ENCODE measurements around the gene SYT5.

SYT5 gene

GRCh38 chr19:55179606-55180484 is at the start of gene SYT5:
Gene SYT5, minus strand, starts transcription at chr19:55180289. Its CDS starts 1,248 bp downstream, at chr19:55179041.
- Histone ChIP-seq H3K27ac (peak within 1 kb of the TSS in 9 of 11 experiments; percentile 11 to 77 (median 55); a peak in 13 of 22 replicates), H3K4me2 (peak within 1 kb of the TSS; percentile 96 to 100 (median 98)), H4K20me1 (peaks cover 0 to 28% (median 9%) of the 10 kb centered on the region in 11 experiments; a peak in 18 of 22 replicates), H3K4me3 (peak within 1 kb of the TSS; percentile 43 to 69 (median 58)), H3K4me1 (peaks cover 18 to 34% (median 31%) of the 10 kb centered on the region in 10 experiments), H3K9ac (peak within 1 kb of the TSS in 9 of 11 experiments; percentile 24 to 73 (median 60); a peak in 13 of 22 replicates), H3K27me3 (peaks cover 11 to 35% (median 22%) of the 10 kb centered on the region in 11 experiments), H3K9me3 (replicated peaks in 1 of 11) (peaks cover 0 to 12% (median 0%) of the 10 kb centered on the region in 11 experiments; a peak in 4 of 22 replicates), H3K36me3 (no peaks in the 10 kb centered on the region)
- no peak for TF ChIP-seq Cebpa-rat (IDR thresholded peaks at IDR 0.05)

- H3K27ac ChIP-seq, result no peak overlapping the region
- peaks cover 77 to 98% (median 94%) of the 10 kb centered on the region in 11 experiments; a peak in 21 of 22 replicates for H4K20me1 ChIP-seq
- no peak for TF ChIP-seq Cebpa-rat (IDR thresholded peaks at IDR 0.05)
- no peaks in the 10 kb centered on the region for H3K27me3 ChIP-seq
- H3K9ac ChIP-seq, result no peak overlapping the region
- H3K4me3 ChIP-seq, result no peak overlapping the region
- peaks cover 0 to 13% (median 0%) of the 10 kb centered on the region in 10 experiments; a peak in 4 of 20 replicates for H3K4me1 ChIP-seq
- peaks cover 86 to 97% (median 94%) of the 10 kb centered on the region in 11 experiments for H3K36me3 ChIP-seq
- no peaks in the 10 kb centered on the region for H3K9me3 ChIP-seq (replicated peaks in 1 of 11)
- no peak overlapping the region for H3K4me2 ChIP-seq
Measured at GRCh38 chr19:55229789-55230182, 49.7 kb upstream of the SYT5 start.

GRCh38 chr19:55229145-55229788 is 49.2 kb upstream of the SYT5 start:
- H3K27ac ChIP-seq, result no peak overlapping the region
- peaks cover 81 to 94% (median 91%) of the 10 kb centered on the region in 11 experiments for H3K36me3 ChIP-seq
- H3K9me3 ChIP-seq (replicated peaks in 1 of 11), result no peaks in the 10 kb centered on the region
- H3K9ac ChIP-seq, result no peak overlapping the region
- H3K4me3 ChIP-seq, result no peak overlapping the region
- H3K27me3 ChIP-seq, result no peaks in the 10 kb centered on the region
- H3K4me1 ChIP-seq, result peaks cover 0 to 13% (median 0%) of the 10 kb centered on the region in 10 experiments; a peak in 4 of 20 replicates
- peaks cover 71 to 98% (median 89%) of the 10 kb centered on the region in 11 experiments; a peak in 21 of 22 replicates for H4K20me1 ChIP-seq
- no peak overlapping the region for H3K4me2 ChIP-seq
- TF ChIP-seq Cebpa-rat (IDR thresholded peaks at IDR 0.05), result no peak

GRCh38 chr19:55228403-55229031 is 48.4 kb upstream of the SYT5 start, which contains the start of gene TMEM86B:
Gene TMEM86B, minus strand, starts transcription at chr19:55228763. Its CDS starts 22 bp downstream, at chr19:55228741.
- H3K36me3 ChIP-seq, result peaks cover 79 to 94% (median 89%) of the 10 kb centered on the region in 11 experiments
- H3K9ac ChIP-seq, result no peak within 1 kb of the TSS
- H3K27ac ChIP-seq, result no peak within 1 kb of the TSS
- H3K4me1 ChIP-seq, result peaks cover 0 to 13% (median 0%) of the 10 kb centered on the region in 10 experiments; a peak in 4 of 20 replicates
- no peaks in the 10 kb centered on the region for H3K27me3 ChIP-seq
- H3K9me3 ChIP-seq (replicated peaks in 1 of 11), result no peaks in the 10 kb centered on the region
- H3K4me2 ChIP-seq, result no peak within 1 kb of the TSS
- H4K20me1 ChIP-seq, result peaks cover 66 to 98% (median 89%) of the 10 kb centered on the region in 11 experiments; a peak in 21 of 22 replicates
- H3K4me3 ChIP-seq, result no peak within 1 kb of the TSS
- no peak for TF ChIP-seq Cebpa-rat (IDR thresholded peaks at IDR 0.05)

GRCh38 chr19:55228015-55228391 is 47.9 kb upstream of the SYT5 start:
- peaks cover 0 to 11% (median 0%) of the 10 kb centered on the region in 10 experiments; a peak in 4 of 20 replicates for H3K4me1 ChIP-seq
- H3K9me3 ChIP-seq (replicated peaks in 1 of 11), result no peaks in the 10 kb centered on the region
- H3K9ac ChIP-seq, result no peak overlapping the region
- TF ChIP-seq Cebpa-rat (IDR thresholded peaks at IDR 0.05), result no peak
- no peak overlapping the region for H3K27ac ChIP-seq
- no peak overlapping the region for H3K4me2 ChIP-seq
- H3K36me3 ChIP-seq, result peaks cover 74 to 94% (median 89%) of the 10 kb centered on the region in 11 experiments
- peaks cover 60 to 98% (median 89%) of the 10 kb centered on the region in 11 experiments; a peak in 21 of 22 replicates for H4K20me1 ChIP-seq
- H3K4me3 ChIP-seq, result no peak overlapping the region
- no peaks in the 10 kb centered on the region for H3K27me3 ChIP-seq

- Histone ChIP-seq H3K9me3 (replicated peaks in 1 of 11) (no peaks in the 10 kb centered on the region), H3K27ac (no peak overlapping the region), H3K4me1 (peaks cover 0 to 8% (median 0%) of the 10 kb centered on the region in 10 experiments; a peak in 4 of 20 replicates), H3K36me3 (peaks cover 68 to 94% (median 85%) of the 10 kb centered on the region in 11 experiments), H3K9ac (no peak overlapping the region), H3K4me2 (no peak overlapping the region), H3K27me3 (no peaks in the 10 kb centered on the region), H3K4me3 (no peak overlapping the region), H4K20me1 (peaks cover 55 to 97% (median 88%) of the 10 kb centered on the region in 11 experiments; a peak in 21 of 22 replicates)
- TF ChIP-seq Cebpa-rat (IDR thresholded peaks at IDR 0.05), result no peak
Measured at GRCh38 chr19:55227241-55228014, 47.3 kb upstream of the SYT5 start.

GRCh38 chr19:55226788-55227187 is 46.7 kb upstream of the SYT5 start:
- H3K4me2 ChIP-seq, result no peak overlapping the region
- H3K27ac ChIP-seq, result no peak overlapping the region
- H3K9ac ChIP-seq, result no peak overlapping the region
- no peaks in the 10 kb centered on the region for H3K27me3 ChIP-seq
- no peaks in the 10 kb centered on the region for H3K9me3 ChIP-seq (replicated peaks in 1 of 11)
- H3K4me3 ChIP-seq, result no peak overlapping the region
- peaks cover 0 to 1% (median 0%) of the 10 kb centered on the region in 10 experiments; a peak in 2 of 20 replicates for H3K4me1 ChIP-seq
- H4K20me1 ChIP-seq, result peaks cover 49 to 97% (median 83%) of the 10 kb centered on the region in 11 experiments; a peak in 21 of 22 replicates
- peaks cover 62 to 89% (median 78%) of the 10 kb centered on the region in 11 experiments for H3K36me3 ChIP-seq
- TF ChIP-seq Cebpa-rat (IDR thresholded peaks at IDR 0.05), result no peak

GRCh38 chr19:55226273-55226672 is 46.2 kb upstream of the SYT5 start:
- no peak for TF ChIP-seq Cebpa-rat (IDR thresholded peaks at IDR 0.05)
- no peaks in the 10 kb centered on the region for H3K27me3 ChIP-seq
- H3K9me3 ChIP-seq (replicated peaks in 1 of 11), result 0 out of 22 replicates have a peak, but pooled peaks cover 0 to under 1% (median 0%) of the 10 kb centered on the region in 11 experiments
- peaks cover 44 to 95% (median 83%) of the 10 kb centered on the region in 11 experiments; a peak in 21 of 22 replicates for H4K20me1 ChIP-seq
- H3K36me3 ChIP-seq, result peaks cover 56 to 87% (median 75%) of the 10 kb centered on the region in 11 experiments
- no peak overlapping the region for H3K4me2 ChIP-seq
- no peak overlapping the region for H3K4me3 ChIP-seq
- H3K27ac ChIP-seq, result no peak overlapping the region
- no peak overlapping the region for H3K9ac ChIP-seq
- no peaks in the 10 kb centered on the region for H3K4me1 ChIP-seq
